HCT116 (cell line): ENCODE data around the gene ARHGAP1. TPM values are rescaled to one million over a fixed set of nuclear protein-coding genes. Genes with fewer than 3 reads are reported as not detected.
A peak's percentile ranks its signal among the peaks of the same experiment; 100 is the strongest.

Experiments
- ATAC-seq: fragments of 200-7000 bp; cut with Tn5 transposase; 2 replicates; pipeline ENCODE4 v1.9.1; 2020; ENCODE audit warnings: mild to moderate bottlenecking, moderate library complexity
- BruUV-seq: library from RNA; stranded (reverse); fragments of 400-500 nt; replicated peaks from 2 replicates; lab custom pipeline; 2021; lab: Mats Ljungman, UMichigan
- CTCF ChIA-PET: fragments of 300-600 bp; sonication (Branson Sonifier 250); formaldehyde crosslinking; loops from one replicate; lab custom pipeline; 2021; ENCODE audit warnings: antibody characterized with exemption; lab: Charles Lee
- POLR2A ChIA-PET: fragments of 300-600, 350-600 bp; sonication (Branson Sonifier 250); formaldehyde crosslinking; loops from one replicate; lab custom pipeline; 2021; ENCODE audit warnings: antibody characterized with exemption; lab: Charles Lee
- RAD21 ChIA-PET, 2 experiments: fragments of 300-600 bp; sonication (Branson Sonifier 250); formaldehyde crosslinking; loops; one replicate each; lab custom pipeline; 2023; ENCODE audit warnings: low total read pairs in 2 of 2; ENCODE audit not compliant: uncharacterized antibody in 2 of 2, unreplicated experiment in 2 of 2, low non-redundant PET in 1 of 2; lab: Charles Lee
- DNase-seq: peaks from one replicate; pipeline ENCODE4 v3.0.0-alpha.2; 2010; ENCODE audit warnings: low read depth, low spot score
- H2AFZ ChIP-seq: fragments of 200-600 bp; shearing (Covaris generic), sonication (generic); 2 replicates; pipeline ENCODE4 v1.6.1; 2017; ENCODE audit warnings: low read depth, mixed run types, mixed read lengths, antibody characterized with exemption, low read length; ENCODE audit not compliant: poor library complexity, severe bottlenecking
- H3K27ac ChIP-seq: 2 replicates; pipeline ENCODE4 v1.5.1; 2012; ENCODE audit warnings: low read depth, low read length
- H3K27me3 ChIP-seq: fragments of 200-600 bp; sonication (generic); 2 replicates; pipeline ENCODE4 v1.6.1; 2016; ENCODE audit warnings: mixed run types, low read length, mixed read lengths; ENCODE audit not compliant: insufficient read depth
- H3K36me3 ChIP-seq, 2 experiments: fragments of 200-500 bp in 1 of 2; fragments of 200-600 bp in 1 of 2; sonication (Bioruptor generic) in 1 of 2; sonication (generic) in 1 of 2; 2 replicates each; pipeline versions ENCODE4 v1.5.1 to v1.6.1; 2014 to 2016; ENCODE audit warnings: low read length in 2 of 2, inconsistent platforms in 1 of 2, mixed read lengths in 1 of 2, mixed run types in 1 of 2; ENCODE audit not compliant: insufficient read depth in 2 of 2, control insufficient read depth in 1 of 2
- H3K4me1 ChIP-seq, 2 experiments: fragments of 200-600 bp in 1 of 2; sonication (generic) in 1 of 2; 2 replicates each; pipeline versions ENCODE4 v1.5.1 to v1.6.1; 2012 to 2017; ENCODE audit warnings: low read length in 2 of 2, inconsistent platforms in 1 of 2, mild to moderate bottlenecking in 1 of 2, mixed read lengths in 1 of 2, mixed run types in 1 of 2, moderate library complexity in 1 of 2; ENCODE audit not compliant: insufficient read depth in 2 of 2, control insufficient read depth in 1 of 2
- H3K4me2 ChIP-seq: fragments of 200-600 bp; sonication (generic); 2 replicates; pipeline ENCODE4 v1.6.1; 2017; ENCODE audit warnings: mixed run types, low read length, mixed read lengths
- H3K4me3 ChIP-seq, 2 experiments: fragments of 200-600 bp in 1 of 2; sonication (generic) in 1 of 2; replicated peaks in 1 of 2; 2 replicates each; pipeline ENCODE4 v1.5.1; 2011 to 2016; ENCODE audit warnings: low read length in 2 of 2, control low read depth in 1 of 2, low read depth in 1 of 2, mild to moderate bottlenecking in 1 of 2, mixed read lengths in 1 of 2, mixed run types in 1 of 2
- H3K79me2 ChIP-seq: fragments of 200-600 bp; sonication (generic); 2 replicates; pipeline ENCODE4 v1.6.1; 2017; ENCODE audit warnings: mild to moderate bottlenecking, mixed run types, low read length, moderate library complexity, mixed read lengths; ENCODE audit not compliant: insufficient read depth
- H3K9ac ChIP-seq: fragments of 200-600 bp; sonication (generic); 2 replicates; pipeline ENCODE4 v1.6.1; 2016; ENCODE audit warnings: low read length, mixed read lengths
- H3K9me2 ChIP-seq: fragments of 200-600 bp; sonication (generic), shearing (Covaris generic); 2 replicates; pipeline ENCODE4 v1.6.1; 2017; ENCODE audit warnings: mixed run types, mild to moderate bottlenecking, moderate library complexity; ENCODE audit not compliant: insufficient read depth
- H3K9me3 ChIP-seq, 2 experiments: fragments of 200-500 bp in 1 of 2; fragments of 200-600 bp in 1 of 2; sonication (Bioruptor generic) in 1 of 2; sonication (generic) in 1 of 2; 2 replicates each; pipeline ENCODE4 v1.6.1; 2014 to 2017; ENCODE audit warnings: low read length in 2 of 2, mixed read lengths in 2 of 2, inconsistent platforms in 1 of 2, low read depth in 1 of 2, mild to moderate bottlenecking in 1 of 2, mixed run types in 1 of 2, moderate library complexity in 1 of 2; ENCODE audit not compliant: control insufficient read depth in 1 of 2, insufficient read depth in 1 of 2
- H4K20me1 ChIP-seq: fragments of 200-600 bp; sonication (generic), shearing (Covaris generic); 2 replicates; pipeline ENCODE4 v1.6.1; 2017; ENCODE audit warnings: mixed run types, mild to moderate bottlenecking, moderate library complexity; ENCODE audit not compliant: insufficient read depth
- ATF3 ChIP-seq: IDR thresholded peaks from 2 replicates; pipeline ENCODE4 v1.6.1; 2012
- CEBPB ChIP-seq: IDR thresholded peaks from 2 replicates; pipeline ENCODE4 v1.6.1; 2012; ENCODE audit warnings: low read depth
- EZH2 ChIP-seq: fragments of 200-600 bp; sonication (generic); IDR thresholded peaks from 2 replicates; pipeline ENCODE4 v1.6.1; 2017; ENCODE audit warnings: antibody characterized with exemption, mixed run types
- EZH2phosphoT487 ChIP-seq: fragments of 200-600 bp; IDR thresholded peaks from 2 replicates; pipeline ENCODE4 v1.6.1; 2018; ENCODE audit warnings: antibody characterized with exemption, borderline replicate concordance
- POLR2AphosphoS5 ChIP-seq: IDR thresholded peaks from 2 replicates; pipeline ENCODE4 v1.6.1; 2011; ENCODE audit warnings: mild to moderate bottlenecking, low read depth, low read length, moderate library complexity
- RAD21 ChIP-seq: IDR thresholded peaks from 2 replicates; pipeline ENCODE4 v1.6.1; 2012; ENCODE audit warnings: low read depth, mild to moderate bottlenecking
- SP1 ChIP-seq: IDR thresholded peaks from 2 replicates; pipeline ENCODE4 v1.6.1; 2012; ENCODE audit warnings: low read depth
- SRF ChIP-seq: IDR thresholded peaks from 2 replicates; pipeline ENCODE4 v1.6.1; 2012; ENCODE audit warnings: low read depth
- YY1 ChIP-seq: IDR thresholded peaks from 2 replicates; pipeline ENCODE4 v1.6.1; 2011; ENCODE audit warnings: low read length, low read depth, moderate library complexity, mild to moderate bottlenecking; ENCODE audit not compliant: insufficient replicate concordance; ENCODE audit errors: extremely low read depth
- ZBTB33 ChIP-seq: IDR thresholded peaks from 2 replicates; pipeline ENCODE4 v1.6.1; 2011; ENCODE audit warnings: mild to moderate bottlenecking, low read length, moderate library complexity; ENCODE audit not compliant: insufficient replicate concordance; ENCODE audit errors: extremely low read depth
- ZFX ChIP-seq: fragments of 450-650 bp; IDR thresholded peaks from 2 replicates; pipeline ENCODE4 v1.6.1; 2017
- intact Hi-C: fragments of 100-400 bp; cut with micrococcal nuclease; formaldehyde crosslinking; loops from 2 replicates; pipeline ENCODE4 v1.10.0; 2022
- total RNA-seq: library from RNA; stranded (reverse); gene quantifications from one replicate; pipeline ENCODE4 v1.2.1, GENCODE V29; 2021; ENCODE audit not compliant: unreplicated experiment

Gene ARHGAP1
- total RNA-seq, 1 experiment from 2014 or later, result 36.9 TPM

- intact Hi-C loops, result no loop called here
- RAD21 ChIA-PET, result no interaction called here
- Histone ChIP-seq H3K4me1 (no peaks in the 10 kb centered on the region), H3K4me2 (no peak overlapping the region), H3K9ac (no peak overlapping the region), H3K36me3 (peaks cover 28% of the 10 kb centered on the region in 2 experiments), H3K27ac (no peak overlapping the region), H3K27me3 (no peaks in the 10 kb centered on the region), H4K20me1 (no peaks in the 10 kb centered on the region), H3K9me3 (no peaks in the 10 kb centered on the region), H3K9me2 (no peaks in the 10 kb centered on the region), H3K4me3 (no peak overlapping the region), H3K79me2 (no peaks in the 10 kb centered on the region), H2AFZ (no peak overlapping the region)
- DNase-seq (no peak), ATAC-seq (peak; percentile 13; the same call in 1 of the 2 replicates)
- TF ChIP-seq ZFX (no peak), CEBPB (no peak), ZBTB33 (no peak), YY1 (no peak), POLR2AphosphoS5 (no peak), SRF (no peak), EZH2phosphoT487 (no peak), ATF3 (no peak), SP1 (no peak), EZH2 (no peak), RAD21 (no peak)
- POLR2A ChIA-PET, result no interaction called here
- CTCF ChIA-PET, result no interaction called here
- no TSS peak for BruUV-seq
Observed at GRCh38 chr11:46738887-46739286, 38.5 kb upstream of the ARHGAP1 start.
